ENCODE results near the gene RASGRF1.

RASGRF1 gene

DNA sequence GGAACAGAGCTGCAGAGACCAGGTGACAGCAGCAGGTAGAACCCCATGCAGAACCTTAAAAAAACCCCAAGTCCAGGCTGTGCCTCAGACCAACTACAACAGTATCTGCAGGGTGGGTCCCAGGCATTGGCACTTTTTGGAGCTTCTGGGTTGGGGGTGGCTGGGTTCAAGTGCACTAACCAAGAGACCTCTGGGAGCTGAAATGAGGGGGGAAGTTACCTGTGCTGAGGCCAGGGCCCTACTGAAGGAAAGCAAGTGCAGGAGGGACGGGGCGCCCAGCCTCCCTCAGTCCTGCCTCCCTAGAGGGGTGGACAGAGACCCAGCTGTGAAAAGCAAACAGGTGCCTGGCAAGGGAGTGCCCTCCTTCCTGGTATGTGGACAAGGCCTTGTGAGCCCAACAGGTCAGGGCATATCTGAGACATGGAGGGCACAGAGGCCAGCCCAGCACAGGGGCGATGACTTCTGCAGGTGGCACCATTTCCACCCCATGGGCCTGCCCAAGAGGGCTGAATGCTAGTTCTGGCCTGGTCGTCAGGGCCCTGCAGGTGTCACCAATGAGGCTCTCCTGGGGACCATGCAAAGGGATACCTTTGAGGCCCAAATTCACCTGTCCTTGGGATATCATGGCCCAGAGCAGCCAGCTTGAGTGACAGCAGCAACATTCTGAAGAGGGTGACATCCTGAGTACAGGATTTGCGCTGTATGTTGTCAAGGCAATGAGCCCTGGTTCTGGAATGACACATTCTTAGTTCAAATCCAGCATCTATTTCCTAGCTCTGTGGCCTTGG, 164.4 kb downstream of the RASGRF1 start:
- DNase-seq = no peak

DNA sequence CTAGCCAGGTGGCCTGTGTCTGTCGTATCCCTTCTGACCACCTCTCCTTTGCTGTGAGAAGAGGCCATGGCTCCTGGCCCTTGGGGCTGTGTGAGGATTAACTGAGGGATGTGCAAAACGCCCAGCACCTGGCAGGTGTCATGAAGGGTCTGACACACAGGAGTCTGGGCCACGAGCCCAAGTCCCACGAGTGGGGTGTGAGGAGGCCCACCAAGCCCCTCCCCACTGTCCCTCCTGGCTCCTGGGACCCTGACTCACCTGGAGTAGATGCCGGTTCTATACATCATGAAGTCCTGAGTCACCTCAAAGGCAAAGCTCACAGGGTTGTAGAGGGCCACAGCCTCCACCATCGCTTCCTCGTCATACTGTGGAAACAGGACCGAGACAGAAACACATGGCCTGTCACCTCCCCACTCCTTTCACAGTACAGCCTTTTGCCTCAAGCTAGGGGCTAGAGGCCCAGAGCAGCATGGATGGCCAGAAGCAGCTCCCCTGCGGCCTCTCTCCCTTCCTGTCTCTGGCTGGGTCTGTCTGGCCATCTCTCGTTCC, 165.4 kb downstream of the RASGRF1 start:
- no peak for DNase-seq

DNA sequence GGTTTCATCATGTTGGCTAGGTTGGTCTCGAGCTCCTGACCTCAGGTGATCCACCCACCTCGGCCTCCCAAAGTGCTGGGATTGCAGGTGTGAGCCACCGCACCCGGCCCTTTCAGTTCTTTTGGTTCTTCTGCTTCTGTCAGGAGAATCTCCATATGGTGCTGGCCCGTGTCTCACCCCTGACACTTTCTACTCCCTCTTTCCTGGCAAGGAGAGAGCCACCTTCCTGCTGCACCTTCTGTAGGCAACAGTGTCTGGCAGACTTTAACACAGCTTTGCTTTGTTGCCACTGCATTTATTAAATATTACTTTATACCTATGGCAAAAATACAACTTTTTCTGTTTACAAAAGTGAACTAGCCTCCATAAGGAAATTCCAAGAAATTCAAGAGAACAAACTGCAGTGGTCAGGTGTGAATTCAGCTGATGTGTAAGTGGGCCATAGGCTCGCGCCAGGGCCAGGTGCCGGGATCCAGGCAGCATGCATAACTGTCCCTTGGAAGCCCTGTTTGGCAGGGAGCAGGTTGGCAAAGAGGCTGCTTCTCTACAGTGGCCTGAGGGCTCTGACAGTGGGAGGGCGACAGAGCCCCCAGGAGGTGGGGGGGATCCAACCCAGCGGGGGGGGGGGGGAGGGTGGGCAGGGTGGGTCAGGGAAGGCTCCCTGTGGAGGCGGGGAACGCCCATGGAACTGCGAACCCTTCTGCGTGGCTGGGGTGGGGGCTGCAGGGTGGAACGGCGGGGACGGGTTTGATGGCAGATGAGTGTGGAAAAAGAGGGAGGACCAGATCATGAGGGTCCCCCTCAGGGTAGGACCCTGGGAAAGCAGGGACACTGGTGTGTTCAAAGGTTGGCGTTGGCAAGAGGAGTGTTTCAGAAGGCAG, 166.9 kb downstream of the RASGRF1 start:
- DNase-seq = no peak

DNA sequence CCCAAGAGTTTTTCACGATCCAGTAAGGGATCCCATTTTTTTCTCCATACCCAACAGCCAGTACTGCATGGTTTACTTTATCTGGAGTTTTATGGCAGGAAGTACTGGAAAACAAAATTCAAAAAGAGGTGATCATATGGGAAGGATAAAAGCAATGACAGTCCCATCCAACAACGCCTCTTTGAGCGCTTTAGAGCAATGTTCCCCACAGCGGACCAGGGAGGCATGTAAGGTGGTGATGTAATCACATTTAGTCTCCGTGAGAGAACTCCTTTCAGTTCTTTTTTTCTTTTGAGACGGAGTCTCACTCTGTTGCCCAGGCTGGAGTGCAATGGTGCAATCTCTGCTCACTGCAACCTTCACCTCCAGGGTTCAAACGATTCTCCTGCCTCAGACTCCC, 167.6 kb downstream of the RASGRF1 start:
- DNase-seq = peak; percentile 64

DNA sequence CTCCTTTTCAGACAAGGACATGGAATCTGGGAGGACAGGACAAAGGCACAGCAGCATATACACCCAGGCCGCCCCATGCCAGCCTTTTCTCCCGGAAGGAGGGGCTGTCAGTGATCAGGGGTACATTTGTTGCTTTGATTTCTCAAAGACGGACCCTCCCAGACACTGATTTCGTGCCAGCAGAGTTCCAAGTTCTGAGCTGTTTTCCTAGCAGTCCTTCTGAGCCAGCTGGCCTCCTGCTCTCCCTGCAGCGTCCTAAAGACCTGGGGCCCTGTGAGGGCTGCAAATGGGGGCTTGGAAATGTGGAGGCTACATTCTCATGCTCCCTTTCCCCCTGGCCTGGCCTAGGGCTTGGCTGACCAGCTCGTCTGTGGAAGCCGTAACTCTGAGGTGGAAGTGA, 168.1 kb downstream of the RASGRF1 start:
- DNase-seq = no peak

DNA sequence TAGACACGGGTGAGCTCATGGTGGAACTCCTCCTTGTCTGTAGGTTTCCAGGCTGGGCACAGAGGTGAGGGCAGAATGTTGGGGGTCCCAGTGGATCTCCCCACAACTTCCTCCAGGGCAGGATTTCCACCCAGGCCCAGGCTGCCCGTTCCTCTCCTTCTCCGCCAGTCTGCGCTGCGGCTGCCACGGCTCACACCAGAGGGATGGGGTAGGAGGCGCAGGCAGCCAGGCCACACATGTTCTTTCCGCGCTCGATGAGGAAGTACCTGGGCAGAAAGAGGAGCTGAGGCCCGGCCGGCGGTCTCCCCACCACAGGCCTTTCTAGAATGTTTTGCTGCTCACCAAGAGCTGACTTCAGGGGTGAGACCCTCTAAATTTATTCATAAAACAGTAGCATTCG, 168.6 kb downstream of the RASGRF1 start:
- no peak for DNase-seq

DNA sequence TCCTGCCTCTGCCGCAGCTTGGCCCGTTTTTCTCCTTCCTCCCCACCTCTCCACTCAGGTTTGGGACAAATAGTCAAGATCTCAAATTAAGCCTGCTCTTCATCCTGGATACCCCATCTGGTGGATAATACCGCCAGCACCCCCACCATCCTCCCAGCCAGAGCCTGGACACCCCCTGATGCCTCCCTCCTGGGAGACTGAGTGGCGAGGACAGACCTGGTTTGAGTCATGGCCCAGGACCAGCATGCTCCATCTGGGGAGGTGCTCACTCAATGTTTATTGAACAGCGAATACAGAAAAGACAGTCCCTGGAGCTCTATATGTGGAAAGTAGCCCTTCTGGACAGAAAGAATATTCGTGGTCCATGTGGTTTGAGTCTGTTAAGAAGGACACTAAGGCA, 169.1 kb downstream of the RASGRF1 start:
- DNase-seq = no peak

DNA sequence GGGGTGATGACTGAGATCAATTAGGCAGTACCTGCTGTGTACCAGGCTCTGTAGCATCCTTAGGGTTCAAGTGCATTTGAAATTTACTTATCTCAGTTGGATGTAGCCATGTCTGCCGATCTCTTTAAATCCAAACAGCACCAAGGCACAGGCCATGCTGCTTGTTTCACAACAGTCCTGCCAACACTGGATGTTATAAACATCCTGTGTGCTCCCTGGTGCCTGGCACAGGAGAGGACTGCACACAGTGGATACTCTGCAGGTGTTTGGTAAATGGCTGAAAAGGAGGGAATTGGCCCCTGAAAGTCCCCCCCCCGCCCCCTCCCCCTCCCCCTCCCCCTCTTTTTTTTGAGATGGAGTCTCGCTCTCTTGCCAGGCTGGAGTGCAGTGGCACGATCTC, 172.7 kb downstream of the RASGRF1 start:
- DNase-seq = no peak

DNA sequence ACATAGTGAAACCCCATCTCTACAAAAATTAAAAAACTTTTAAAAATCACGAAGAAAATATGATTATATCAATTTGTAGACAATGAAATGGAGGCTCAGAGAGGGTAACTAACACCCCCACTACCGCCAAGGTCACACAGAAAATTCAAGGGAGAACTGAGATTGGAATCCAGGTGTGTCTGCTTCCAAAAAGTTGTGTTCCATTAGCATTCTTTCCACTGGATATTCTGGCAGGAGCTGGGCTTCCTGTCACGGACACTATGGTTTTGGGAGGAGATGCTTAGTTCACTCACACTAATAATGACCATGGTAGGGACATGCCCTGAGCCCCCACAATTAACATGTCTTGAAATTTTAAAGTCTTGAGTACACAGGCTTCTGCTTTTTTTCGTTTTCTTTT, 174.5 kb downstream of the RASGRF1 start:
- DNase-seq = no peak

DNA sequence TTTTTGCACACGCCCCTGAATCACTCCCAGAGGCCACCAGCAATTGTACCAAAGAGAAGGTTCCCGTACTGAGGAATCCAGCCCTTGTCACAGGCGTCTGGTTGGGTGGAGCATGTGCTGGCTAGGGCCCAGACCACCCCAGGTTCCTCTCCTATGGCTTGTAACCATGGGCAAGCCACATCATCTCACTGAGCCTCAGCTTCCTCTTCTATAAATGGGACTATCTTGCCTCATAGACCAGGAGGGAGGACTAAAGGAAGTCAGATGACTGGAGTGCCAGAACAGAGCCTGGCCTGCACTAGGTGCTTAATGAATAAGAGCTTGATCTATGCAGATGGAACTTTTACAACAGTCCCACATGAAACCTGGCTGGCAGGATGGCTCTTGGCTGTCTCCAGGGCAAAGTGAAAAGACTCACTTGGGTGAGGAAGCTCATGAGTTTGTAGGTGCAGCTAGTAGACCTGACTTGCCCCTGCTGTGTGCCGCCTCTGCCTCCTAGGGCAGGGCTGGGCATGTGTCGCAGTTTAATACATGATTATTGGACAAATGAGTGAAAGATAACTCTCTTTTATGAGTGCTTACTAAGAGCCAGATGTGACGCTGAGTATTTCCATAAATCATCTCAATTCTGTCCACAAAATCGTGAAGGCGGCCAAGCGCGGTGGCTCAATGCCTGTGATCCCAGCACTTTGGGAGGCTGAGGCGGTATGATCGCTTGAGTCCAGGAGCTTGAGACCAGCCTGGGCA, 175.1 kb downstream of the RASGRF1 start:
- peak; percentile 98 for DNase-seq

DNA sequence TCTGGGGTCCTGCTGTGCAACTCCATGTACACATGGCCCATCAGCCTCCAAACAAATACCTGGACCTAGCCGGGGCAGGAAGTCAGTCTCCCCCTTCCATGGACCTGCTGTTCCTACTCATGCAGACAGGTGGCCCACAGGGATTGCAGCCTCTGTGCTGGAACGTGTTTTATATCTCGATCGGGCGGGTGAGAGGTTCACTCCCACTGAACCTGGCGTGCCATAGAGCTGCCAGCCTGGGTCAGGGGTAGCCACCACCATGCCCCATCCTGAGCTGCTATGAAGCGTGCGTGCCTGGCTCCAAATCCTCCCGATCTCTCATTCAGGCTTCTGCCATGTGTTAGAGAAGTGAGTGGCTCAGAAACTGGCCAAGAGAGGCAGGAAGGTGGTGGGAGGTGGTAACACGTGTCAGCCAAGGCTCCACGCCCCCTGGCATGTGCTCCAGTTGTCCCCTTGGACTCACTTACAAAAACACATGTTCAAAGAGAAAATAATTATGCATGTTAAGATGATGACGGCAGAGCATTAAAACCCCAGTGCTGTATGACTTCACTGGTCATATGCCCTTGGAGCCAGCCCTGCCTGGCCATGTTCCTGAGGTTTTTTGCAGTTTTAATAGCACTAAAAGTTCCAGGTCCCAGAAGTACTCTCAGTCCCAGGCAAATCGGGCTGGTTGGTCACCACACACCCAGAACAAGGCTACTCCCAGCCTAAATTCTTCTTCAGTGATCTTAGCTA, 176.4 kb downstream of the RASGRF1 start:
- no peak for DNase-seq

DNA sequence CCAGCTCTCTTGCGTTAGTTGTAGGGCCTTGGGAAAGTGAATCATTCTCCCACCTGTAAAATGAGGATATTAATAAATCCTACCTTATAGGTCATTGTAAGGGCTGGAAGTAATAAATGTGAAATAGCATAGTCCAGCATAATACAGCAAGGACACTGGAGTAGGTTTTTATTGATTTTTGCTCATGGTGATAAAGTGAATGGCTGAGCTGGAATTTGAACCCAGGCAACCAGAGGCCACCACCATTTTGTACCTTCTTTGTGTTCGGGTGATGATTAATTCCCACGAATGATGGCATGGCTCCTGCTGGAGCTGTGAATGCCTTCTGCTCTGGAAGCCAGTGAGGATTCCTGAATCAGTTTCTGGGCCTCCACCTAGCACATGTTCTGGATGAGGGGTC, 177.6 kb downstream of the RASGRF1 start:
- DNase-seq = no peak

DNA sequence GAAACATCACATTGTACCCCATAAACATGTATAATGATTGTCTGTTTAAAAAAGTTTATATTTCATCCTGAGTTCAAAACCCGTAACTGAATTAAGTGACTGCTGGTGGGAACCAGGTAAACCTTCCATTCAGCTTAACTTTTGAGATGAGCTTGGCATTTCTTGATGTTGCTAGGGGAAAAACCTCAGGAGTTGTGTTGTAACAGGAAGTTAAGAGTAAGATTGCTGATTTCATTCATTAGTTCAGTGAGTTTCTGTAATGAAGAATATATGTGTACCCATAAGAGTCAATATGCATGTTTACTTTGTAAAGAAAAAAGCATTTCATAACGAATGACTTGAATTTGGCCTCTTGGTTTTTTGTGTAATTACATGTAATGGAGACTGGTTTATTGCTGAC, 178.3 kb downstream of the RASGRF1 start:
- no peak for DNase-seq

DNA sequence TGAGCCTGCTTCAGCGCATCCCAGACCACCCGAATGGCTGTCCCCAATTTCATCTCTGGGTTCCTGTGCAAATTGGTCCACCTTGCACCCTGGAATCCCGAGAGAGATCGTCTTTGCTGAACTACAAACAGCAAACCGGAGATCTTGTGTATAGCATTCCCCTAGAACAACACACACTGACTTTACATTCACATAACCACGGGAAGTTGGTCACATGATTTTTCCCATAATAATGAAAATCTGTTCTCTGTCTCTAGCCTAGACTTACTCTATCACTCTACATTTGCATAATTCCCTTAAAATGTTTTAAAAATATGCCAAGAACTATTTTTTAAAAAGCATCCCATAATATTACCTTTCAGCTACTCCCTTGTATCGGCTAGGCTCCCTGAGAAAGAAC, 180.3 kb downstream of the RASGRF1 start:
- no peak for DNase-seq

All from MV-4-11 (cell line).